HEK293 (cell line): ENCODE results near the gene RIPK1.

ENCODE experiments used
- CTCF ChIA-PET: fragments of 350-600 bp; formaldehyde crosslinking; extraction: SDS; loops from one replicate; lab custom pipeline; 2021; ENCODE audit warnings: antibody characterized with exemption; lab: Yijun Ruan, JAX
- POLR2A ChIA-PET: fragments of 300-600 bp; formaldehyde crosslinking; extraction: SDS; loops from one replicate; lab custom pipeline; 2020; ENCODE audit warnings: antibody characterized with exemption, inconsistent platforms; lab: Yijun Ruan, JAX
- H3K27ac ChIP-seq: fragments of 200-500 bp; sonication (Bioruptor generic); 2 replicates; pipeline ENCODE4 v1.5.1; 2014; ENCODE audit warnings: low read depth, low read length, control low read depth, inconsistent platforms; ENCODE audit errors: extremely low read depth
- H3K36me3 ChIP-seq, 2 experiments: fragments of 200-500 bp in 1 of 2; sonication (Bioruptor generic) in 1 of 2; 1 replicate in 1 of 2; 2 replicates in 1 of 2; pipeline ENCODE4 v1.5.1; 2014 to 2017; ENCODE audit warnings: inconsistent platforms in 2 of 2, low read length in 2 of 2; ENCODE audit not compliant: control insufficient read depth in 2 of 2, insufficient read depth in 1 of 2
- H3K4me1 ChIP-seq: fragments of 200-500 bp; sonication (Bioruptor generic); 2 replicates; pipeline ENCODE4 v1.5.1; 2014; ENCODE audit warnings: mild to moderate bottlenecking, low read length, inconsistent platforms; ENCODE audit not compliant: control insufficient read depth, insufficient read depth
- H3K4me3 ChIP-seq: 2 replicates; pipeline ENCODE4 v1.5.1; 2011; ENCODE audit warnings: low read depth, mild to moderate bottlenecking, control low read depth, low read length, moderate library complexity
- H3K9me3 ChIP-seq: fragments of 200-500 bp; sonication (Bioruptor generic); 2 replicates; pipeline ENCODE4 v1.5.1; 2014; ENCODE audit warnings: low read depth, low read length, inconsistent platforms; ENCODE audit not compliant: control insufficient read depth, insufficient read depth
- BCL6B ChIP-seq: fragments of 450-650 bp; formaldehyde crosslinking; IDR thresholded peaks from 2 replicates; pipeline ENCODE4 v1.5.1; 2017; ENCODE audit warnings: missing biosample characterization, missing genetic modification characterization
- HIC1 ChIP-seq: fragments of 450-650 bp; formaldehyde crosslinking; IDR thresholded peaks from 2 replicates; pipeline ENCODE4 v1.5.1; 2016; ENCODE audit warnings: missing biosample characterization, missing genetic modification characterization
- KLF9 ChIP-seq: fragments of 450-650 bp; formaldehyde crosslinking; IDR thresholded peaks from 2 replicates; pipeline ENCODE4 v1.5.1; 2016; ENCODE audit warnings: missing biosample characterization, missing genetic modification characterization, low read depth
- MEIS1 ChIP-seq: sonication (generic); formaldehyde crosslinking; IDR thresholded peaks from 2 replicates; pipeline ENCODE4 v1.8.1; 2022; ENCODE audit warnings: missing genetic modification reagents, mild to moderate bottlenecking, borderline replicate concordance
- SP7 ChIP-seq: fragments of 450-650 bp; formaldehyde crosslinking; IDR thresholded peaks from 2 replicates; pipeline ENCODE4 v1.5.1; 2016; ENCODE audit warnings: missing biosample characterization, missing genetic modification characterization
- ZFP69B ChIP-seq: fragments of 450-650 bp; formaldehyde crosslinking; IDR thresholded peaks from 2 replicates; pipeline ENCODE4 v1.5.1; 2016; ENCODE audit warnings: missing biosample characterization, missing genetic modification characterization
- ZNF157 ChIP-seq: fragments of 450-650 bp; formaldehyde crosslinking; IDR thresholded peaks from 2 replicates; pipeline ENCODE4 v1.5.1; 2016; ENCODE audit warnings: missing biosample characterization, missing genetic modification characterization
- ZNF266 ChIP-seq: fragments of 450-650 bp; formaldehyde crosslinking; IDR thresholded peaks from 2 replicates; pipeline ENCODE4 v1.5.1; 2016; ENCODE audit warnings: missing biosample characterization, missing genetic modification characterization, low read depth
- ZNF280C ChIP-seq: fragments of 450-650 bp; formaldehyde crosslinking; IDR thresholded peaks from 2 replicates; pipeline ENCODE4 v1.5.1; 2016; ENCODE audit warnings: missing biosample characterization, missing genetic modification characterization
- ZNF341 ChIP-seq: fragments of 450-650 bp; formaldehyde crosslinking; IDR thresholded peaks from 2 replicates; pipeline ENCODE4; 2016; ENCODE audit warnings: low read depth, missing biosample characterization, missing genetic modification characterization
- ZNF394 ChIP-seq: fragments of 450-650 bp; formaldehyde crosslinking; IDR thresholded peaks from 2 replicates; pipeline ENCODE4 v1.5.1; 2016; ENCODE audit warnings: missing biosample characterization, missing genetic modification characterization, mild to moderate bottlenecking, moderate library complexity, borderline replicate concordance
- ZNF548 ChIP-seq: fragments of 450-650 bp; formaldehyde crosslinking; IDR thresholded peaks from 2 replicates; pipeline ENCODE4 v1.5.1; 2016; ENCODE audit warnings: missing biosample characterization, missing genetic modification characterization
- ZNF610 ChIP-seq: fragments of 450-650 bp; formaldehyde crosslinking; IDR thresholded peaks from 2 replicates; pipeline ENCODE4 v1.5.1; 2016; ENCODE audit warnings: missing biosample characterization, missing genetic modification characterization, borderline replicate concordance
- ZNF645 ChIP-seq: fragments of 450-650 bp; formaldehyde crosslinking; IDR thresholded peaks from 2 replicates; pipeline ENCODE4; 2016; ENCODE audit warnings: missing biosample characterization, missing genetic modification characterization
- ZNF704 ChIP-seq: fragments of 450-650 bp; formaldehyde crosslinking; IDR thresholded peaks from 2 replicates; pipeline ENCODE4 v1.5.1; 2016; ENCODE audit warnings: missing biosample characterization, missing genetic modification characterization
- ZNF747 ChIP-seq: fragments of 450-650 bp; formaldehyde crosslinking; IDR thresholded peaks from 2 replicates; pipeline ENCODE4 v1.5.1; 2016; ENCODE audit warnings: missing biosample characterization, missing genetic modification characterization

Gene RIPK1

GRCh38 chr6:3079682-3080081 lies 11.4 kb downstream of the RIPK1 start (continued):
- TF ChIP-seq ZNF645 (tag by site-specific recombination): no peak
- TF ChIP-seq ZNF157 (tag by site-specific recombination): no peak
- TF ChIP-seq ZNF341: no peak
- TF ChIP-seq, all 188 proteins: peak for 0

- TF ChIP-seq ZNF266 (tag by site-specific recombination): no peak
- no peak for TF ChIP-seq ZNF341
- H3K4me3 ChIP-seq: no peak overlapping the region
- H3K27ac ChIP-seq: no peak overlapping the region
- ChIA-PET POLR2A (no interaction called here), CTCF (no interaction called here)
- H3K4me1 ChIP-seq: no peaks in the 10 kb centered on the region
- H3K9me3 ChIP-seq: no peaks in the 10 kb centered on the region
- peaks cover 19 to 96% of the 10 kb centered on the region in 2 experiments for H3K36me3 ChIP-seq
Observed at GRCh38 chr6:3081960-3082359, 13.7 kb downstream of the RIPK1 start.

GRCh38 chr6:3085074-3085473 lies 16.8 kb downstream of the RIPK1 start:
- H3K4me3 ChIP-seq: no peak overlapping the region
- H3K36me3 ChIP-seq: peaks cover 20 to 96% of the 10 kb centered on the region in 2 experiments
- POLR2A ChIA-PET: no interaction called here
- H3K9me3 ChIP-seq: no peaks in the 10 kb centered on the region
- no peaks in the 10 kb centered on the region for H3K4me1 ChIP-seq
- H3K27ac ChIP-seq: no peak overlapping the region
- TF ChIP-seq ZNF280C (tag by site-specific recombination) (no peak), MEIS1 (CRISPR knock-in tag) (no peak), ZNF157 (tag by site-specific recombination) (no peak), BCL6B (no peak)
- CTCF ChIA-PET: interaction anchor here (0.6 kb wide), 1 partner anchor 10 kb away, joined by 4 read pairs; no protein-coding TSS in a partner anchor

GRCh38 chr6:3086282-3086946 lies 18.1 kb downstream of the RIPK1 start:
- Histone ChIP-seq H3K36me3 (peaks cover 20 to 90% of the 10 kb centered on the region in 2 experiments), H3K4me1 (no peaks in the 10 kb centered on the region), H3K27ac (no peak overlapping the region), H3K4me3 (no peak overlapping the region), H3K9me3 (no peaks in the 10 kb centered on the region)
- ChIA-PET POLR2A (no interaction called here), CTCF (interaction anchor here (0.5 to 1.6 kb wide), 7 partner anchors 11 to 411 kb away, joined by 3 to 4 read pairs (median 3); partner anchors contain the start of gene NQO2)
- no peak for TF ChIP-seq ZNF548 (tag by site-specific recombination)
- peak; percentile 59 for TF ChIP-seq SP7 (tag by site-specific recombination)

- Histone ChIP-seq H3K27ac (no peak overlapping the region), H3K36me3 (peaks cover 16 to 72% of the 10 kb centered on the region in 2 experiments), H3K4me3 (no peak overlapping the region), H3K4me1 (no peaks in the 10 kb centered on the region), H3K9me3 (no peaks in the 10 kb centered on the region)
- POLR2A ChIA-PET: no interaction called here
- CTCF ChIA-PET: interaction anchor here (1.1 kb wide), 1 partner anchor 15 kb away, joined by 3 read pairs; no protein-coding TSS in a partner anchor
- TF ChIP-seq KLF9 (tag by site-specific recombination) (no peak), ZNF704 (tag by site-specific recombination) (no peak), ZFP69B (tag by site-specific recombination) (no peak), HIC1 (tag by site-specific recombination) (no peak), ZNF747 (tag by site-specific recombination) (no peak), ZNF610 (tag by site-specific recombination) (no peak), ZNF394 (tag by site-specific recombination) (no peak)
Observed at GRCh38 chr6:3088446-3088845, 20.2 kb downstream of the RIPK1 start.
